K562 (cell line): ENCODE measurements around the gene FBXO11. TPM values are rescaled to one million over a fixed set of nuclear protein-coding genes. Genes with fewer than 3 reads are reported as not detected.
A peak's percentile ranks its signal among the peaks of the same experiment; 100 is the strongest.

ENCODE experiments used
- ATAC-seq: fragments of 200-7000 bp; cut with Tn5 transposase; 3 replicates; pipeline ENCODE4 v1.9.1; 2020; ENCODE audit warnings: moderate library complexity
- BruUV-seq: library from RNA; stranded (reverse); fragments of 400-500 nt; replicated peaks from 2 replicates; lab custom pipeline; 2021; lab: Mats Ljungman, UMichigan
- CTCF ChIA-PET: fragments of 300-600 bp; formaldehyde crosslinking; extraction: SDS; loops from one replicate; lab custom pipeline; 2021; ENCODE audit warnings: low intra/inter-chr PET ratio; lab: Yijun Ruan, JAX
- POLR2A ChIA-PET: fragments of 300-600, 350-650 bp; sonication (Branson Sonifier 250); formaldehyde crosslinking; extraction: SDS; loops from one replicate; lab custom pipeline; 2021; ENCODE audit warnings: antibody characterized with exemption, inconsistent platforms; lab: Yijun Ruan, JAX
- DNase-seq, 4 experiments: peaks; one replicate each; pipeline versions ENCODE4 v3.0.0 to v3.0.0-alpha.2; 2011 to 2018; ENCODE audit warnings: low spot score in 3 of 4, mixed read lengths in 3 of 4; ENCODE audit errors: extremely low read depth in 1 of 4
- FAIRE-seq: peaks from 2 replicates; lab custom pipeline; 2011; peaks lifted over from hg19 to GRCh38; lab: Jason Lieb, UNC
- H2AFZ ChIP-seq: 2 replicates; pipeline ENCODE4 v1.6.0; 2011; ENCODE audit warnings: low read depth, low read length, control low read depth, inconsistent platforms
- H3K27ac ChIP-seq: fragments of 200-600 bp; 3 replicates; pipeline ENCODE4 v1.8.0; 2011; ENCODE audit warnings: low read depth, mild to moderate bottlenecking, control low read depth, inconsistent platforms, low read length, moderate library complexity, mixed read lengths; ENCODE audit errors: extremely low read depth
- H3K27me3 ChIP-seq, 2 experiments: fragments of 300-600 bp in 1 of 2; 2 replicates in 1 of 2; 3 replicates in 1 of 2; pipeline versions ENCODE4 v1.6.0 to v1.8.0; 2011; ENCODE audit warnings: inconsistent platforms in 2 of 2, low read length in 2 of 2, mild to moderate bottlenecking in 1 of 2, mixed read lengths in 1 of 2, moderate library complexity in 1 of 2; ENCODE audit not compliant: control insufficient read depth in 2 of 2, insufficient read depth in 2 of 2
- H3K36me3 ChIP-seq: fragments of 300-600 bp; 3 replicates; pipeline ENCODE4 v1.8.0; 2011; ENCODE audit warnings: mild to moderate bottlenecking, low read length, inconsistent platforms; ENCODE audit not compliant: control insufficient read depth, insufficient read depth
- H3K4me1 ChIP-seq, 2 experiments: fragments of 200-600 bp in 1 of 2; replicated peaks in 1 of 2; 2 replicates in 1 of 2; 3 replicates in 1 of 2; pipeline versions ENCODE4 v1.5.1 to v1.8.0; 2011; ENCODE audit warnings: inconsistent platforms in 2 of 2, low read length in 2 of 2, mild to moderate bottlenecking in 1 of 2, mixed read lengths in 1 of 2, moderate library complexity in 1 of 2; ENCODE audit not compliant: control insufficient read depth in 2 of 2, insufficient read depth in 2 of 2
- H3K4me2 ChIP-seq: 2 replicates; pipeline ENCODE4 v1.6.1; 2011; ENCODE audit warnings: low read length, control low read depth, inconsistent platforms, mixed read lengths; ENCODE audit not compliant: insufficient read depth
- H3K4me3 ChIP-seq: fragments of 200-600 bp; sonication (generic), shearing (Covaris generic); 2 replicates; pipeline ENCODE4 v1.5.1; 2016; ENCODE audit warnings: control low read depth, inconsistent platforms
- H3K79me2 ChIP-seq: fragments of 200-600 bp; 3 replicates; pipeline ENCODE4 v1.8.0; 2011; ENCODE audit warnings: low read length, inconsistent platforms; ENCODE audit not compliant: control insufficient read depth, insufficient read depth
- H3K9ac ChIP-seq, 2 experiments: 2 replicates each; pipeline versions ENCODE4 v1.6.0 to v1.6.1; 2011; ENCODE audit warnings: low read depth in 2 of 2, low read length in 2 of 2, control low read depth in 1 of 2, inconsistent platforms in 1 of 2, mild to moderate bottlenecking in 1 of 2, mixed read lengths in 1 of 2; ENCODE audit not compliant: insufficient read depth in 1 of 2
- H3K9me1 ChIP-seq: one replicate; pipeline ENCODE4 v1.6.0; 2011; ENCODE audit warnings: inconsistent platforms, mild to moderate bottlenecking, low read length, moderate library complexity; ENCODE audit not compliant: control insufficient read depth, insufficient read depth
- H3K9me3 ChIP-seq: replicated peaks from 2 replicates; pipeline ENCODE4 v1.5.1; 2011; ENCODE audit warnings: low read depth, low read length, inconsistent platforms; ENCODE audit not compliant: control insufficient read depth, insufficient read depth
- H4K20me1 ChIP-seq: replicated peaks from 2 replicates; pipeline ENCODE4 v1.6.1; 2011; ENCODE audit warnings: low read length, inconsistent platforms, mixed read lengths; ENCODE audit not compliant: control insufficient read depth, insufficient read depth
- NFIC ChIP-seq: fragments of 450-650 bp; IDR thresholded peaks from 2 replicates; pipeline ENCODE4 v1.6.1; 2017; ENCODE audit warnings: mild to moderate bottlenecking, inconsistent platforms
- WGBS: fragments of 100-300 bp; shearing (Covaris generic); methylation state at CpG from one replicate; pipeline ENCODE4 v1.1.6; 2016; ENCODE audit warnings: low coverage, mixed read lengths; ENCODE audit not compliant: insufficient coverage; ENCODE audit errors: missing lambda C conversion rate; 5-methylcytosine and 5-hydroxymethylcytosine counted together
- in situ Hi-C: fragments of 300-500 bp; cut with MboI; formaldehyde crosslinking; loops from 4 replicates; pipeline ENCODE4 v1.15.0; 2018; ENCODE audit warnings: inconsistent platforms, mixed read lengths
- intact Hi-C: fragments of 100-400 bp; cut with micrococcal nuclease; formaldehyde crosslinking; loops from 2 replicates; pipeline ENCODE4 v1.14.2; 2022
- polyA plus RNA-seq, 8 experiments: library from polyadenylated mRNA; depleted of rRNA in 4 of 8; stranded (reverse) in 5 of 8; unstranded in 3 of 8; fragments of >200 nt; fragmentation: Nextera tagmentation in 2 of 8; fragmentation: Illumina TruSeq in 1 of 8; extraction: Ambion mirVana in 2 of 8; extraction: Trizol in 1 of 8; gene quantifications; 2 replicates each; pipeline versions ENCODE4 v1.2.1 to v1.2.3, GENCODE V29; 2011 to 2014; ENCODE audit warnings: inconsistent platforms in 1 of 8, missing spikeins in 1 of 8
- total RNA-seq, 7 experiments: library from RNA; depleted of rRNA in 6 of 7; stranded (reverse); fragments of >200 nt in 6 of 7; fragmentation: Illumina TruSeq in 2 of 7; extraction: Trizol in 2 of 7; gene quantifications; 2 replicates each; pipeline versions ENCODE4 v1.2.1 to v1.2.3, GENCODE V29; 2011 to 2021; ENCODE audit warnings: low replicate concordance in 1 of 7
- TF ChIP-seq, protein P1 (sequence below): sonication (generic); formaldehyde crosslinking; IDR thresholded peaks from 2 replicates; pipeline ENCODE4 v1.8.0; 2023; ENCODE audit warnings: missing genetic modification reagents, mild to moderate bottlenecking, borderline replicate concordance

Gene FBXO11
- total and polyA plus RNA-seq, 9 of the 15 experiments (the other 6 are each of a cell fraction or from before 2014, with no cell fraction given), result 8.8 to 44.5 (median 24.1) TPM

- no peak overlapping the region for H3K9ac ChIP-seq
- H2AFZ ChIP-seq, result no peak overlapping the region
- CTCF ChIA-PET, result no interaction called here
- H3K9me1 ChIP-seq, result no peaks in the 10 kb centered on the region
- intact Hi-C loops, result no loop called here
- no TSS peak for BruUV-seq
- in situ Hi-C loops, result loop anchor here (25.0 kb wide), 1 partner anchor 545 kb away; no protein-coding TSS in a partner anchor
- peaks cover 4 to 11% of the 10 kb centered on the region in 2 experiments; a peak in 4 of 5 replicates for H3K4me1 ChIP-seq
- H3K36me3 ChIP-seq, result peaks cover 21% of the 10 kb centered on the region; the same call in 1 of the 3 replicates
- TF ChIP-seq, protein P1, sequence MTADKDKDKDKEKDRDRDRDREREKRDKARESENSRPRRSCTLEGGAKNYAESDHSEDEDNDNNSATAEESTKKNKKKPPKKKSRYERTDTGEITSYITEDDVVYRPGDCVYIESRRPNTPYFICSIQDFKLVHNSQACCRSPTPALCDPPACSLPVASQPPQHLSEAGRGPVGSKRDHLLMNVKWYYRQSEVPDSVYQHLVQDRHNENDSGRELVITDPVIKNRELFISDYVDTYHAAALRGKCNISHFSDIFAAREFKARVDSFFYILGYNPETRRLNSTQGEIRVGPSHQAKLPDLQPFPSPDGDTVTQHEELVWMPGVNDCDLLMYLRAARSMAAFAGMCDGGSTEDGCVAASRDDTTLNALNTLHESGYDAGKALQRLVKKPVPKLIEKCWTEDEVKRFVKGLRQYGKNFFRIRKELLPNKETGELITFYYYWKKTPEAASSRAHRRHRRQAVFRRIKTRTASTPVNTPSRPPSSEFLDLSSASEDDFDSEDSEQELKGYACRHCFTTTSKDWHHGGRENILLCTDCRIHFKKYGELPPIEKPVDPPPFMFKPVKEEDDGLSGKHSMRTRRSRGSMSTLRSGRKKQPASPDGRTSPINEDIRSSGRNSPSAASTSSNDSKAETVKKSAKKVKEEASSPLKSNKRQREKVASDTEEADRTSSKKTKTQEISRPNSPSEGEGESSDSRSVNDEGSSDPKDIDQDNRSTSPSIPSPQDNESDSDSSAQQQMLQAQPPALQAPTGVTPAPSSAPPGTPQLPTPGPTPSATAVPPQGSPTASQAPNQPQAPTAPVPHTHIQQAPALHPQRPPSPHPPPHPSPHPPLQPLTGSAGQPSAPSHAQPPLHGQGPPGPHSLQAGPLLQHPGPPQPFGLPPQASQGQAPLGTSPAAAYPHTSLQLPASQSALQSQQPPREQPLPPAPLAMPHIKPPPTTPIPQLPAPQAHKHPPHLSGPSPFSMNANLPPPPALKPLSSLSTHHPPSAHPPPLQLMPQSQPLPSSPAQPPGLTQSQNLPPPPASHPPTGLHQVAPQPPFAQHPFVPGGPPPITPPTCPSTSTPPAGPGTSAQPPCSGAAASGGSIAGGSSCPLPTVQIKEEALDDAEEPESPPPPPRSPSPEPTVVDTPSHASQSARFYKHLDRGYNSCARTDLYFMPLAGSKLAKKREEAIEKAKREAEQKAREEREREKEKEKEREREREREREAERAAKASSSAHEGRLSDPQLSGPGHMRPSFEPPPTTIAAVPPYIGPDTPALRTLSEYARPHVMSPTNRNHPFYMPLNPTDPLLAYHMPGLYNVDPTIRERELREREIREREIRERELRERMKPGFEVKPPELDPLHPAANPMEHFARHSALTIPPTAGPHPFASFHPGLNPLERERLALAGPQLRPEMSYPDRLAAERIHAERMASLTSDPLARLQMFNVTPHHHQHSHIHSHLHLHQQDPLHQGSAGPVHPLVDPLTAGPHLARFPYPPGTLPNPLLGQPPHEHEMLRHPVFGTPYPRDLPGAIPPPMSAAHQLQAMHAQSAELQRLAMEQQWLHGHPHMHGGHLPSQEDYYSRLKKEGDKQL (CRISPR knock-in tag), result no peak
- peak; percentile 65 for TF ChIP-seq NFIC
- POLR2A ChIA-PET, result interaction anchor here (0.6 to 2.0 kb wide), 7 partner anchors 8 to 238 kb away, joined by 3 to 8 read pairs (median 3); no protein-coding TSS in a partner anchor
- H3K4me2 ChIP-seq, result no peak overlapping the region
- no peak overlapping the region for H3K4me3 ChIP-seq
- ATAC-seq (no peak), FAIRE-seq (peak; percentile 64), DNase-seq (peak in 1 of 4 experiments; percentile 18)
- no peak overlapping the region for H3K27ac ChIP-seq
- 0 out of 2 replicates have a peak, but pooled peaks cover 1% of the 10 kb centered on the region for H3K9me3 ChIP-seq
- H3K79me2 ChIP-seq, result peaks cover 99% of the 10 kb centered on the region
- WGBS, result 16% methylated on average over 2 of the region's 2 CpGs
- no peaks in the 10 kb centered on the region for H3K27me3 ChIP-seq
- H4K20me1 ChIP-seq, result peaks cover 18% of the 10 kb centered on the region
Measured at GRCh38 chr2:47867205-47867604, 39.1 kb downstream of the FBXO11 start.
